HEK293T (cell line): Measurements from ENCODE around the gene DHRSX.

Source experiments
- CTCF ChIA-PET: fragments of 350-600 bp; formaldehyde crosslinking; extraction: SDS; loops from one replicate; lab custom pipeline; 2021; ENCODE audit warnings: antibody characterized with exemption, inconsistent platforms; lab: Yijun Ruan, JAX
- POLR2A ChIA-PET: fragments of 350-600 bp; formaldehyde crosslinking; extraction: SDS; loops from one replicate; lab custom pipeline; 2020; ENCODE audit warnings: antibody characterized with exemption, inconsistent platforms; lab: Yijun Ruan, JAX
- DNase-seq: peaks from one replicate; pipeline ENCODE4 v3.0.0; 2012; ENCODE audit warnings: mixed read lengths; ENCODE audit errors: extremely low spot score
- ARNT ChIP-seq: fragments of 450-650 bp; IDR thresholded peaks from 2 replicates; pipeline ENCODE4 v1.6.1; 2017; ENCODE audit warnings: mild to moderate bottlenecking
- BHLHE40 ChIP-seq: fragments of 450-650 bp; IDR thresholded peaks from 2 replicates; pipeline ENCODE4 v1.6.1; 2016; ENCODE audit warnings: mild to moderate bottlenecking, moderate library complexity, borderline replicate concordance
- CTBP1 ChIP-seq: fragments of 450-650 bp; IDR thresholded peaks from 2 replicates; pipeline ENCODE4 v1.6.1; 2016; ENCODE audit warnings: borderline replicate concordance
- ELF4 ChIP-seq: fragments of 450-650 bp; IDR thresholded peaks from 2 replicates; pipeline ENCODE4 v1.6.1; 2017; ENCODE audit warnings: antibody characterized with exemption
- FOXA1 ChIP-seq: fragments of 450-650 bp; IDR thresholded peaks from 2 replicates; pipeline ENCODE4 v1.6.1; 2016; ENCODE audit warnings: mild to moderate bottlenecking
- FOXK2 ChIP-seq: fragments of 450-650 bp; IDR thresholded peaks from 2 replicates; pipeline ENCODE4 v1.6.1; 2016; ENCODE audit warnings: mild to moderate bottlenecking
- FOXM1 ChIP-seq: fragments of 450-650 bp; IDR thresholded peaks from 2 replicates; pipeline ENCODE4 v1.6.1; 2017; ENCODE audit warnings: mild to moderate bottlenecking, borderline replicate concordance
- HDGF ChIP-seq: fragments of 450-650 bp; IDR thresholded peaks from 2 replicates; pipeline ENCODE4 v1.6.1; 2017; ENCODE audit warnings: antibody characterized with exemption, borderline replicate concordance
- L3MBTL2 ChIP-seq: fragments of 450-650 bp; conservative IDR thresholded peaks from 2 replicates; pipeline ENCODE4 v1.6.1; 2016; ENCODE audit warnings: mild to moderate bottlenecking
- LEF1 ChIP-seq: fragments of 450-650 bp; IDR thresholded peaks from 2 replicates; pipeline ENCODE4 v1.6.1; 2017; ENCODE audit warnings: mild to moderate bottlenecking, borderline replicate concordance
- NFRKB ChIP-seq: fragments of 450-650 bp; IDR thresholded peaks from 2 replicates; pipeline ENCODE4 v1.6.1; 2016; ENCODE audit warnings: mild to moderate bottlenecking, moderate library complexity
- SP1 ChIP-seq: fragments of 450-650 bp; IDR thresholded peaks from 2 replicates; pipeline ENCODE4 v1.6.1; 2017
- SUZ12 ChIP-seq: fragments of 450-650 bp; IDR thresholded peaks from 2 replicates; pipeline ENCODE4 v1.6.1; 2016; ENCODE audit warnings: mild to moderate bottlenecking
- TARDBP ChIP-seq: fragments of 450-650 bp; IDR thresholded peaks from 2 replicates; pipeline ENCODE4 v1.6.1; 2016
- ZNF384 ChIP-seq: fragments of 450-650 bp; IDR thresholded peaks from 2 replicates; pipeline ENCODE4 v1.6.1; 2016
- TF ChIP-seq, protein P1 (sequence below): fragments of 450-650 bp; IDR thresholded peaks from 2 replicates; pipeline ENCODE4 v1.6.1; 2016

Gene DHRSX

DNA sequence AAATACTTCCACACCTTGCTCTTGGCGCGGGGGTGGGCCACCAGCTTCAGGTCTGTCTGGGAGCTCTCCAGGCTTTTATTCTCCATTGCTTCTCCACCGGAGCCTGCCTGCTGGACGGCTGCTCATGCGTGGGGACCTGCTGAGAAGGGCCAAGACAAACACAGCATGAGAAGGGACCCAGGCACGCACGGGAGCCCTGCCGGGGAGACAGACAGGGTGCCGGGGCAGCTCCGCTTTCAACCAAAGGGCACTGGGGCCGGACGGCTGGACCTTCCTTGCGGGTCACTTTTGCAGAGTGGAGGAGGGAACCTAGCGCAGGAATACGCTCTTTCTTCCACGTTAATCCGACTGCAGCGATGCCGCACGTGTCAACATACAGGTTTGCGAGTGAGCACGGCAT lies 10.1 kb downstream of the DHRSX start:
- TF ChIP-seq NFRKB (no peak), CTBP1 (no peak), HDGF (no peak), LEF1 (no peak), FOXM1 (no peak), L3MBTL2 (no peak), BHLHE40 (no peak), ELF4 (no peak), FOXK2 (no peak), ZNF384 (no peak), SUZ12 (no peak)
- TF ChIP-seq, protein P1, sequence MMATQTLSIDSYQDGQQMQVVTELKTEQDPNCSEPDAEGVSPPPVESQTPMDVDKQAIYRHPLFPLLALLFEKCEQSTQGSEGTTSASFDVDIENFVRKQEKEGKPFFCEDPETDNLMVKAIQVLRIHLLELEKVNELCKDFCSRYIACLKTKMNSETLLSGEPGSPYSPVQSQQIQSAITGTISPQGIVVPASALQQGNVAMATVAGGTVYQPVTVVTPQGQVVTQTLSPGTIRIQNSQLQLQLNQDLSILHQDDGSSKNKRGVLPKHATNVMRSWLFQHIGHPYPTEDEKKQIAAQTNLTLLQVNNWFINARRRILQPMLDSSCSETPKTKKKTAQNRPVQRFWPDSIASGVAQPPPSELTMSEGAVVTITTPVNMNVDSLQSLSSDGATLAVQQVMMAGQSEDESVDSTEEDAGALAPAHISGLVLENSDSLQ = no peak
- CTCF ChIA-PET = no interaction called here
- no peak for DNase-seq
- POLR2A ChIA-PET = no interaction called here

- POLR2A ChIA-PET = no interaction called here
- TF ChIP-seq SP1 = no peak
- no peak for TF ChIP-seq NFRKB
- TF ChIP-seq, protein P1 = no peak
- TF ChIP-seq BHLHE40 = no peak
- TF ChIP-seq ARNT = no peak
- TF ChIP-seq FOXM1 = no peak
- TF ChIP-seq FOXK2 = no peak
- no peak for TF ChIP-seq CTBP1
- TF ChIP-seq ZNF384 = no peak
- no peak for TF ChIP-seq SUZ12
- no peak for TF ChIP-seq FOXA1
- no peak for TF ChIP-seq ELF4
- CTCF ChIA-PET = no interaction called here
- no peak for DNase-seq
Observed at GRCh38 chrX:2489446-2490445, 11.0 kb downstream of the DHRSX start.

GRCh38 chrX:2488621-2489285 lies 12.0 kb downstream of the DHRSX start:
- no peak for DNase-seq
- TF ChIP-seq SP1 = no peak
- TF ChIP-seq HDGF = no peak
- no peak for TF ChIP-seq FOXA1
- TF ChIP-seq TARDBP = no peak
- TF ChIP-seq NFRKB = no peak
- TF ChIP-seq BHLHE40 = no peak
- TF ChIP-seq ARNT = no peak
- no peak for TF ChIP-seq FOXM1
- ChIA-PET CTCF (no interaction called here), POLR2A (no interaction called here)

DNA sequence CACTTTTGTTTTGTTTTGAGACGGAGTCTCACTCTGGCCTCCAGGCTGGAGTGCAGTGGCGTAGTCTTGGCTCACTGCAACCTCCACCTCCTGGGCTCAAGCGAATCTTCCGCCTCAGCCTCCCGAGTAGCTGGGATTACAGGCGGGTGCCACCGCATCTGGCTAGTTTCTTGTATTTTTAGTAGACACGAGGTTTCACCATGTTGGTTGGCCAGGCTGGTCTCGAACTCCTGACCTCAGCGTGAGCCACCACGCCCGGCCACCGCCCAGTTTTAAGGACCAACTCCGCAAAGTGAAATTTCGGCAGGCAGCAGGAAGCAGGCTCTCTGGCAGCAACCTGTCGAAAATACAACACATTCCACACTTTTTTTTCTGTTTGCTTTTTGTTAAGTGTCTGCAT lies 13.4 kb downstream of the DHRSX start:
- DNase-seq = no peak
- TF ChIP-seq BHLHE40 (no peak), L3MBTL2 (no peak), ELF4 (no peak), LEF1 (no peak), FOXK2 (no peak), CTBP1 (no peak), TARDBP (no peak), SP1 (no peak), SUZ12 (no peak), HDGF (no peak), FOXM1 (no peak), FOXA1 (no peak), ZNF384 (no peak), ARNT (no peak), NFRKB (no peak)
- TF ChIP-seq, protein P1 = no peak
- POLR2A ChIA-PET = no interaction called here
- CTCF ChIA-PET = no interaction called here

DNA sequence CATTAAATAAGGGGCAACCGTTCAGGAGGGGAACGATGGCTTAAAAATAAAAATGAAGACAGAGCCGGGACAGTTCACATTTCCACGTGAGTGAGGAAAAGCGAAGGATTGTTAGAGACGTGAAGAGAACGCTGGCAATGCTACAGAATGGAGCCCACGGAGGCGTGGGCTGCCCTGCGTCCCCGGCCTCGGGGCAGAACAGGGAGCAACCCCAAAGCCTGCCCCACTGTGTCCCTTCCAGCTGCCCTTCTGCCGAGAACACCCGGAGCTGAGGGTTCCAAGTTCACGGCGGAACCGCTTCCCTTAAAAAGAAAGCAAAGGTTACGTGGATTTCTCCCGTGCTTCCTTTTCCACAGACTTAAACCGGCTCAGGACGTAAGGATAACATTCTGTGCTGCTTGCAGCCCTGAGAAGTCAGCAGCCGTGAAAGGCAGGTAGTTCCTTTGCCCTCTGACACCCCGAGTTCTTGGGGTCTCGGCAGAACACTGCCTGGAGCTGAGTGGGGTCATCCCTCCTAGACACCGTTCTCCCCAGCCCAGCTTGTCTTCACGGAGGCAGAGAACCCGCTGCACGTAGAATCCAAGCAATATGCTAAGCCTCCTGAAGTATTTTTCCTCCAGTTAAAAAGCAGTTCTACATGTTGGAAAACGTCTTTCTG lies 14.2 kb downstream of the DHRSX start:
- ChIA-PET POLR2A (no interaction called here), CTCF (no interaction called here)
- no peak for TF ChIP-seq TARDBP
- no peak for TF ChIP-seq FOXA1
- no peak for TF ChIP-seq FOXK2
- no peak for TF ChIP-seq NFRKB
- TF ChIP-seq LEF1 = no peak
- TF ChIP-seq SP1 = no peak
- TF ChIP-seq BHLHE40 = no peak
- TF ChIP-seq FOXM1 = no peak
- no peak for TF ChIP-seq SUZ12
- DNase-seq = no peak
